Transverse colon (tissue), 1 donor: ENCODE data around the gene CPNE4.

Source experiments
- EP300 ChIP-seq: sonication (generic); formaldehyde crosslinking; IDR thresholded peaks from one replicate; pipeline ENCODE4 v1.6.1; 2017; ENCODE audit warnings: antibody characterized with exemption, low read depth
- POLR2A ChIP-seq: fragments of 450-650 bp; IDR thresholded peaks from one replicate; pipeline ENCODE4 v1.6.1; 2016; ENCODE audit warnings: antibody characterized with exemption, mild to moderate bottlenecking, moderate library complexity

DNA sequence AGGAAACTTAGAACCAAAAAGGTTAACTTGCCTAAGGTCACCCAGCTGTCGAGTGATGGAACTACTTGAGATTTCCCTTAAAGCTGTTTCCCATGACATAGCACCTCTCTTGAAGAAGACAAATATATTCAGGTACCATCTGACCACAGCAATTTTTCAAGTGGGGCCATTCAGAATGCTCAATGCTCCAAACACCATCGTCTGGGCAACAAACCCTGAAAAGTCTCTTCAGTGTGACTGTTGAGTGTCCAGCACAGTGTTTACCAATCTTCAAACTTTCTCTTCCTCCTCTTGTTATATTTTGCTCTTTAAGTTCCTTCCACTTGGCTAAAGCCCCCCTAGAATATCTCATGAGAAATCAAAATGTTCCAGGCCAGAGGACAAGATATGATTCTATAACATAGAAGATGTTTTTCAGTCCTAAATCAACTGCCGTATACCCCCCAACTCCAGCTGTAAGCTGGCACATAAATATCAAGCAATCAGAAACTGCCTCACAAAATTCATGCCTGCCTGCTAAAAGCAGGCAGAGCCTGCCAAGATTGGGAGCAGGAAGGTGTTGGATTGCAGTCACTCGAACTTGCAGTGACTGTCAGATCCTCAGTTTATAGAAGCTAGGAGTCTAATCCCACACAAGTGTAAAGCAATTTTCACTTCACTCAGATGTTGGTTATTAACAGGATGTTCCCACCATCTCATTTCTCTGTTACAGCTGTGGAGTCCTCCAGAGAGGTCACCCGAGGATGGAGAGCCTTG is 301.6 kb downstream of the CPNE4 start:
- TF ChIP-seq POLR2A (no peak), EP300 (no peak)
